ENCODE results near the gene ZFR2.
"Not testable (repeated sequence)": the region's sequence is repeated elsewhere in the genome, so short reads cannot be mapped to it uniquely, and the experiment has no call there.

Gene ZFR2

DNA sequence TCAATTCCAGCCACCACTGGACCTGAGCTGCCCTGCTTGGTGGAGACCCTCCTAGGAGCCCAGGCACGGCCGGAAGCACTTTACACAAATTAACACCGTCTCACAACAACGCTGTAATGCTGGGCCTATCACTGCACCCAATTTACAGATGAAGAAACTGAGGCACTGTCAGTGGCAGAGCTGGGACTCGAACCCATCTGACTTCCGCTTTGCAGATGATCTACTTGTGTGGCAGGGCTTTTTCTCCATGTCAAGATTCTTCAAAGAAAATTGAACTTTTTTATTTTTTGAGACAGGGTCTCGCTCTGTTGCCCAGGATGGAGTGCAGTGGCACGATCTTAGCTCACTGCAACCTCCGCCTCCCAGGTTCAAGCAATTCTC is 33.8 kb downstream of the ZFR2 start:
- no peak for DNase-seq

- no peak for DNase-seq
Observed at GRCh38 chr19:3834349-3835054, 34.3 kb downstream of the ZFR2 start.

DNA sequence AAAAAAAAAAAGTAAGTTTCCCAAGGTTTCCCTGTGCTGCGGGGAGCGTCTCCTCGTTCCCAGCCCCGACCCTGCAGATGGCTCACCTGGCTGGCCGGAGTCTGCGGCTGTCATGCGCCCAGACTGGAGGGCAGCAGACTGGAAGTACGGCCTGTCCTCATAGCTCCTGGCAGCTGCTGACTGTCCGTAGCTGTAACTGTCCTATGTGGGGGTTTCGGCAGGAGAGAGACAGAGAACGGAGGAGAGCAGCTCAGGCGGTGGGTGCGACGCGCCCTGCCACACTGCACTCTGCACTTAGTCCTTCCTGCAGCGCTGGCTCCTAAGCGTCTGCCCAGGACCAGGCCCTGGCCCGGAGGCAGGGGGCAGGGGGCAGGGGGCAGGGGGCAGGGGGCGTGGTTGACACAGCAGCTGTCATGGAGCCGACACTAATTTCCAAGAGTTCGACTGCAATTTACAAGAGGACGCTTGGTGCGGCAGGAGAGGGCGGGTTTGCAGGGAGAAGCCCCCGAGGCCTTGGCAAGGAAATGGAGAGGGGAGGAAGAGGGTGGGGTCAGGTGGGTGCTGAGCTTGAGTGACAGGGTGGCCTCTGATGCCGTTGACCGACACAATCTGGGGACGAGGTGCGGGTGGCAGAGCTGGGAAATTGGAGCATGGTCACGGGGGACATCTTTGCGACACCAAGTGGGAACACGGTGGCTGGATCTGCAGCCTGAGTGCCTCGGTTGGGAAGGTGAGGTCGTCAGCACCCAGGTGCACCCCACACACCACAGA is 35.1 kb downstream of the ZFR2 start:
- DNase-seq = no peak

DNA sequence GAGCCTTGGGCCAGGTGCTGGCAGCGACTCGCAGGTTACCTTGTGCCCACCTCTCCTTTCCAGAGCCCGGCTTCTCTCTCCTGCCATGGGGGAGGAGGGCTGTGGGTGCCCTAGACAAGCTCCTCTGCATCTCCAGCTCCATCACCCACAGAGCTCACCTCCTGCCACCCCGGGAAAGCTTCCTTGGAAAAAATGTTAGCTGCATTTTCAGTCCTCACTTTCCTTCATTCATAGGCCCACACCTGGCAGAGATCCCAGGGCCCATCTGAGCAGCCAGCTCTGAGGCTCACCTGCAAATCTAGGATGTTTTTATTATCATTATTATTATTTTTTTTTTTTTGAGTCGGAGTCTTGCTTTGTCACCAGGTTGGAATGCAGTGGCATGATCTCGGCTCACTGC is 36.8 kb downstream of the ZFR2 start:
- no peak for DNase-seq

GRCh38 chr19:3831601-3832000 is 37.2 kb downstream of the ZFR2 start:
- DNase-seq = no peak

- no peak for DNase-seq
Observed at GRCh38 chr19:3830621-3831589, 37.9 kb downstream of the ZFR2 start.

DNA sequence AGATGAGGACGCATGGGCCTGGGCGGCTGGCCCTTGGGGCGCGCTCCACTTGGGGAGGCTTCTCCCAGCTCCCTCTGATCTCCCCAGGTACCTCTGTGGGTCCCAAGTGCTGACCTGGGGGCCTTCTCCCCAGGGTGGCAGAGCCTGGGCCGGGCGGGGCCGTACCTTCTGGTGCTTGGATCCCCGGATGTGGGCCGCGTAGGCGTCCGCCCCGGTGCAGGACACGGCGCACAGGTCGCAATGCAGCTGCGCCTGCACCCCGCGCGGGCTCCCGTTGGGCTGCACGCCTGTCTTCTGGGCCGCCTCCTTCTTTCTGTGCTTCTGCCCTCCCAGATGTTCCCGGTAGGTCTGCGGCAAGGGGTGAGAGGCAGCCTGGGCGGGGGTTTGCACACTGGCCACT is 41.5 kb downstream of the ZFR2 start:
- no peak for DNase-seq

DNA sequence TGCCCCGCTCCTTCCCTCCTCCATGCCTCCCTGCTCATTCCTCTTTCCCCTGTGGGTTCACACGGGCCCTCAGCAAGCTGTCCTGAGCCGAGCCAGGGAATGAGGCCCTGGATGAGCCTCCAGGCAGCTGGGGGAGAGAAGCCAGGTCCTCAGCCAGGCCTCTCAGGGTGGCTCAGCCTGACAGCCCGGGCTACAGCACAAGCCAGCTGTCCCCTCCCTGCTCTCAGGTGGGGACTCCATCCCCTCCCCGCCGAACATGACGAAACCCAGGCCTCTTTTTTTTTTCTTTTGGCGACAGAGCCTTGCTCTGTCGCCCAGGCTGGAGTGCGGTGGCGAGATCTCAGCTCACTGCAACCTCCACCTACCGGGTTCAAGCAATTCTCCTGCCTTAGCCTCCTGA is 42.7 kb downstream of the ZFR2 start:
- DNase-seq = no peak

- DNase-seq = no peak
Observed at GRCh38 chr19:3825286-3825956, 43.4 kb downstream of the ZFR2 start.

DNA sequence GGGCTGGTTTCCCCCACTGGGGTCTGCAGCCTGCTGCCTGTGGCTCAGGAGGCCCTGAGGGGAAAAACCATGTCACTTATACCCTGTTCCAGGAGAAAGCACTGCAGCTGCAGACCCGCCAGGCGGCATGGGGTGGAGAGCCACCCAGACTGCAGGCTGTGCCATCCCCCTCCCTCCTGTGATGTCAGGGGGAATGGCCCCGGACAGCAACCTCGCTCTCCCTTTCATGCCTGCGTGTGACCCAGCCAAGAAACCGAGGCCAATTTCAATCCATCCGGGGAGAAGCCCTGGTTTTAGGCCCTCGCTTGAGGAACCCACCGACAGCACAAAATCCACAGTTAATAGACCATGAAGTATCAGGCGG is 45.5 kb downstream of the ZFR2 start:
- no peak for DNase-seq

GRCh38 chr19:3822683-3823349 is 46.0 kb downstream of the ZFR2 start:
- DNase-seq = no peak

- no peak for DNase-seq
Observed at GRCh38 chr19:3821857-3822364, 46.9 kb downstream of the ZFR2 start.

GRCh38 chr19:3821156-3821555 is 47.7 kb downstream of the ZFR2 start:
- DNase-seq = no peak

DNA sequence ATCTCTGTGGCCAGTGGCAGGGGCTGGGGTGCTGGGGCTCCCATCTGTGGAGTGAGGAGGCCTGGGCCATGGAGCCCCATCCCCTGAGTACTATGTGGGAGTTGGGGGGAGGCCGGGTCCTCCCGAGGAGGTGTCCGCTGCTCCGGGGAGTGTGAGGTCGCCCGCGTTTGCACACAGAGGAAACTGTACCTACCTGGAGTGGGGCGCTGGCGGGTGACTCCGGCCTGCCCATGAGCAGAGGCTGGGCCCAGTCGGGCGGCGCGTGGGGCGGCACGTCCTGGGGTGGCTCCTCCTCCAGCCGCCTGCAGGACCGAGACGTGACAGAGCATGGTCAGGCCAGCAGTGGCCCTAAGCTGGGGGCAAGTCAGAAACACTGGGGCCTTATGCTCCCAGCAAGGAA is 48.8 kb downstream of the ZFR2 start:
- DNase-seq = no peak

DNA sequence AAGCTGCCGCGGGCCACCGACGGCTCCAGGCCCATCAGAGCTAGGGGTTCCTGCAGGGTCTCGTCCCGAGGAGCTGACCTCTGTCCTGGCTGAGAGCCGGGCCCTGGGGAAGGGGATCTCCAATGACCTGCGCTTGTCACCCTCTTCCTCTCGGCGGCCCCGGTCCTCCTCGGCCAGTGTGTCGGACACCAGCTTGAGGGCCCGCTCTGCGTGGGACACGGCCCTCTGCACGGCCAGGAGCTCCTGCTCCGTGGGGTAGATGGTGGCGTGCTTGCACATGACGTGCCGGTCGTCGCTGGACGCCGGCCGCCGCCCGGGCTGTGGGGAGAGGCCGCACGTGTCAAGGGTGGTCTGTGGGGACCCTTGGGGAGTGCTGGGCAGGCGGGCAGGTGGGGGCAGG is 49.9 kb downstream of the ZFR2 start:
- DNase-seq = no peak

GRCh38 chr19:3818466-3818865 is 50.4 kb downstream of the ZFR2 start:
- no peak for DNase-seq

- no peak for DNase-seq
Observed at GRCh38 chr19:3817761-3818160, 51.1 kb downstream of the ZFR2 start.

DNA sequence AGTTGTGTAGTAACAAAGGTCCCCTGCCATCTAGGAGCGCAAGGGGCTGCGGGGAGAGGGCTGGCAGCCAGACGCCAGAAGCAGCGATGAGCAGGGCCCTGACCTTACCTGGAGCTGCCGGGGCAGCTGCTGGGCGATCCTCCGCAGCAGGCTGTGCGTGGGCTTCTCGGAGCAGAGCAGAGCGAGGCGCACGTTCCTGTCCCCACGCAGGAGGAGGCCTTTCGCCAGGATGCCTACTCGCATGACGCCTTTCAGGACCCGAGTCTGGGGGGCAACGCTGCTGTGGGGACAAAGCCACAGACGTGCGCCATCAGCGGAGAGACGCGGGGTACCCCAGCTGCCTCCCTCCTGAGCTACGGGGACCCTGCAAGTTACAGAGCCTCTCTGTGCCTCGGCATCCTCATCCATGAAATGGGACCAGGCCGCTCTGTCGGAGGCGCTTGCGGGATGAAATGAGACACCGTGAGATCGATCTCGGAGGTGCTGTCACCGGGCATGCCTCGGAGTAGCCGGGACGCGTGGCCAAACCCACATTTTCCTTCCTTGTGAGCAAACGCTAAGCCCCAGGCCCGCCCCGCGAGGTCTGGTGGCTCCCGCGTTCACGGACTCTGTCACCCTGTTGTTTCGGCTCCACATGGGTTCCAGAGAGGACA is 52.1 kb downstream of the ZFR2 start:
- DNase-seq = no peak

- not testable (repeated sequence) for DNase-seq
Observed at GRCh38 chr19:3816148-3816547, 52.7 kb downstream of the ZFR2 start.

GRCh38 chr19:3814648-3815047 is 54.2 kb downstream of the ZFR2 start:
- no peak for DNase-seq

Measured in NCI-H524 treated with DMSO at 0.1 percent for 48 hours (cell line).